T47D (cell line): ENCODE measurements around the gene C1QTNF5.

Experiments
- DNase-seq, 2 experiments: peaks; one replicate each; pipeline versions ENCODE4 v3.0.0 to v3.0.0-alpha.2; 2011 to 2012; ENCODE audit warnings: low read depth in 1 of 2, low spot score in 1 of 2
- JUND ChIP-seq: IDR thresholded peaks from 2 replicates; pipeline ENCODE4 v1.6.1; 2012; ENCODE audit warnings: low read depth
- in situ Hi-C: cut with HindIII; loops from 2 replicates; pipeline ENCODE4 v1.10.0; 2016; ENCODE audit warnings: low sequenced_read_pairs, low pct_unique_long_range_greater_than_20kb

C1QTNF5 gene

DNA sequence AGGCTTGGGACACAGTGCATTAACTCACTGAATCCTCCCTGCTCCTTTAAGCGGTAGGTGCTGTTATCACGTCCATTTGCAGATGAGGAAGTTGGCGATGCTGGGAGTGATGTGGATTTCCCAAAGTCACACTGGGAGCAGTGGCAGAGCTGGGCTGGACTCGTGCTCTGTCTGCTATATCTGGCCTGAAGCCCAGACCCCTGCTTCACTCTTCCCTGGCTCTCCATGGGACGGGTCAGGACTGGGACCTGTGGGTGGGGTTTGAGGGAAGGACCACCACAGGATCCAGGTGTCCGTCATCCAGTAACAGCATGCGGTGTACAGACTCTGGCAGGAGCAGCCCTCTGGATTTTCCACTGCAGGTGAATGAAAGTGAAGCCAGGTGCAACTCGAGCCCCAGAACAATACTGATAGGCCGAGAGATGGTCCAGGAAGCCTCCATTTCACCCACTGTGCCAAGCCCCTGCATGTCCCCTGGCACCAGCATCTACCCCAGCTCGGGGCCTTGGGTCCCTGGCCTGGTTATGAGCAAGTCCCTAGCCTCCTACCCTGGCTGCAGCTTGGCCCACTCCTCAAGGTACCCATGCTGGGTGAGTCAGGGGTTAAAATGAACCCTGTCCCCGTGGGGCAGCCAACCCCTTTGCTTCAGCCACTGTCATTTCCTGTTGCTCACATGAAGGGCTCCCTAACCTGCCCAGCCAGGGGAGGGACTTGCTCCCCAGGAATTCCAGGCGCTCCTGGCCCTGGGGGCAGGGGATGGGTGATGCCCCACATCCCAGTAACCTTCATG lies 36.6 kb upstream of the C1QTNF5 start:
- TF ChIP-seq JUND: no peak
- in situ Hi-C loops: no loop called here
- DNase-seq: peak in 1 of 2 experiments; percentile 40

DNA sequence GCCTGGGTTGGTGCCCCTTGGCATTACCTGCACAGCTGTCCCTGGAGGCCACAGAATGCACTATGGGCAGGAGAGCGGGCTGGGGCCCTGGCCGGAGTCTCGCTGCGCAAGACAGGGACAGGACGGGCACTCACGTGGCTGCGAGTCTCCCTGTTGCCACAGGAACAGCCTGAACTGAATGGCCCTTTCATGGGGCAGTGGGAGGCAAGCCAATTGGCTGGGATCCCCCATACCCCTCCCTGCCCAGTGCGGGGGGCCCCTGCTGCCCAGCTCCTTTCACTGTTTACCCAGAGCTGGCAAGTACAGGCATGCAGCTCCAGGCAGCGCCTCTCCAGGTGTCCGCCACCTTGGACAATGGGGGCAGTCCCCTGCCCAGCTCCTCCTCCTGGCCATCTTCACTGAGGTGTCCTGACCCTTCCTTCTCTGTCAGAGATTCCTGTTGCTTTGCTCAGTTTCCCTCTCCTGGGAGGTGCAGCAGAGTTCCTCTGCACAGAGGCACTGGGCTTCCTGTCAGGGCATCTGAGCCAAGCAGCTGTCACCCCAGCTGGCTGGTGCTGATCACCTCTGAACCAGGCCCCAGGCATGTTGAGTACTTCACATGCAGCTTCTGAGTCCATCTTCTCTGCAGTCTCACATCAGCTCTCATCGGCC lies 35.6 kb upstream of the C1QTNF5 start:
- TF ChIP-seq JUND: no peak
- DNase-seq: no peak
- in situ Hi-C loops: no loop called here

DNA sequence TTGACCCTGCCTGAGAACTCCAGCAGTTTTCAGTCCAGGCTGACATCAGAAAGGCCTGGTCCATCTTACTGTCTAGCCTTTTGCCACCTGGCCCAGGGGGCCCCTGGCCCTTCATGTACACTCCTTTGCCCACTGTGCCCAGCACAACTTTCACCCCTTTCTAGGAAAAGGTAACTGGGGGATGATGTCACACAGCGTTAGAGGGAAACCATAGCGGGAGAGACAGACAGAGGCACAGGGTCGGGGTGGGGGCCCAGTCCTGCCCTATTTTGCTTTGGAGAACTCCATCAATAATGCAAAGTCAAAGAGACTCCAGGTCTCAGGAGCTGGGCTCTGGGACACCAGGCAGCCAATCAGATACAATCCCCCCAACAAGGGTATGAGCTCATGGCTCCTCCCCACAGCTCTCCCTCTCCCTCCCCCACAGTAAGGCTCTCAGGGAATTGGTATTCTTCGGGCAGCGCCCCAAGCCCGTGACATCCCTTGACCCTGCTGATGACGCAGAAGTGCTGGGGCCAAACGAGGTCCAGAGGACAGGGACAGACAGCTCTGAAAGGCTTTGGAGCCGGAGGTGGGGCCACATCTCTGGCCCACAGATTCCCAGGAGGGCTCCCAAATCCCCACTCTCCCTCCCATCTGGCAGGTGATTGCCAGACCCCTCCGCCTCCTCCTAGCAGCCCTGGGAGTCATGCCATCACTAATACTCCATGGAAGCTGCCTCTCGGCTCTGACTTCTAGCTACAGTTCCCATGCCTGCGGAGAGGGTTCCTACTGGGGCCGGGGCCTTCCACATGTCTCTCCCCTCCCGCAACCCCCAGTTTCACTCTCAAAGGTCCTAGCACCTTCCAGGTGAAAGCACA lies 34.9 kb upstream of the C1QTNF5 start:
- in situ Hi-C loops: no loop called here
- DNase-seq: no peak
- no peak for TF ChIP-seq JUND

DNA sequence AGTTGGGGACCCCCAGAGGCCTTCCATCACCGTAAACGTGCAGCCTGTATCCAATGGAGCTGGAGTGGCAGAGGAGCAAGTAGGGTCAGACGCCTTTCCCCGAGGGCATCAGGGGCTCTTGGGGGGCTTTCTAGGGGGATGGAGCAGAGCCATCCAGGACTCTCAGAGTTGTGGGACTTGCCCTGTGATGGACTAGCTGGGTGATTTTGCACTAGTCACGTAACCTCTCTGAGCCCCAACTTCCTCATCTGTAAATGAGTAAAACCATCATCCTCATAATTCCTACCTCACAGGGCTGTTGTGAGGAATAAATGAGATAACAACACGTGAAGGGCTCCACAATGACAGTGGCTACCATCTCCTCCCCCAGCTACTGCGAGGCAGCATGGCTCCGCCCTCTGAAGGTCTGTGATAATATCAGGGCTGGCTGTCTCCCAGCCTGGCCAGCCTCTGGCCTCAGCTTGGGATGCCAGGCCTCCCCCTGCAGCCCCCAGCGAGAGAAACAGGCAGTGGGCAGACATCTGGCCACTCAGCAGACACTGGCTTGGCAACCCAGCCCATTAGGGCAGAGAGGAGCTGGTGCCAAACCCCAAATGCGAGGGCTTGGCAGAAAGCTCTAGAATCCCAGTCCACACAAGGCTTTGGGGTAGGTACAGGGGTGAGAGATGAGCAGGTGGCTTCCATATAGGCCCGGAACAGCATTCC lies 34.1 kb upstream of the C1QTNF5 start:
- in situ Hi-C loops: no loop called here
- no peak for DNase-seq
- no peak for TF ChIP-seq JUND

DNA sequence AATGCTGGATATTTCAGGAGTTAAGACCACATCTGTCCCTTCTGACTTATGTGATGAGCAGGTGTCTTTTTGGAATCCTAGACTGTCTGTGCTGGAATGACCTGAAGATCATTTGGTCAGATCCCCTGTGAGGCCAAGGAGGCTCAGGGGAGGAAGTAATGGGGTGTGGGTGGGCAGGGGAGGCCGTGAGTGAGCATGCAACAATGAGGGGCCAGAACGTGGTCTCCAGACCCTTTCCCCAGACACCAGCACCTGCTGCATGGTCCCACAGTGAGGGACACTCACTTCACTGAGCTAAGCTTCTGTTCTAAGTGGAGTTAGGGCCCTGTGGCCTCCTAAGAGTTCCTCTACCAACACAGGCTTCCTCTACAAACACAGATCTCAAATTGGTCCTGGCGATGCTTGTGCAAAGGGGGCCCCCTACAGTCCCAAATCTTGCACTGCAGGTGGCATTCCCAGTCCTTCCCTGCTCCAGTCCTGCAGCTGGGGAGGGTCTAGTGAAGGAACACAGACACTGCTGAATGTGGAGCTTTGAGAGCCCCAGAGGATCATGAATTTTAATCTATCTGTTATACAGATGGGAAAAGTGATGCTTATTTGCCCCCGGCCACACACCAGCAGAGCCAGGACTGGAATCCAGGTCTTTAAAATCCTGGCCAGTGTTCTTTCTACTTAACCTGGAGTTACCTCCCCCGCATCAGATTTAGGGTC lies 33.4 kb upstream of the C1QTNF5 start:
- no peak for TF ChIP-seq JUND
- DNase-seq: peak; percentile 62 to 89
- in situ Hi-C loops: no loop called here

DNA sequence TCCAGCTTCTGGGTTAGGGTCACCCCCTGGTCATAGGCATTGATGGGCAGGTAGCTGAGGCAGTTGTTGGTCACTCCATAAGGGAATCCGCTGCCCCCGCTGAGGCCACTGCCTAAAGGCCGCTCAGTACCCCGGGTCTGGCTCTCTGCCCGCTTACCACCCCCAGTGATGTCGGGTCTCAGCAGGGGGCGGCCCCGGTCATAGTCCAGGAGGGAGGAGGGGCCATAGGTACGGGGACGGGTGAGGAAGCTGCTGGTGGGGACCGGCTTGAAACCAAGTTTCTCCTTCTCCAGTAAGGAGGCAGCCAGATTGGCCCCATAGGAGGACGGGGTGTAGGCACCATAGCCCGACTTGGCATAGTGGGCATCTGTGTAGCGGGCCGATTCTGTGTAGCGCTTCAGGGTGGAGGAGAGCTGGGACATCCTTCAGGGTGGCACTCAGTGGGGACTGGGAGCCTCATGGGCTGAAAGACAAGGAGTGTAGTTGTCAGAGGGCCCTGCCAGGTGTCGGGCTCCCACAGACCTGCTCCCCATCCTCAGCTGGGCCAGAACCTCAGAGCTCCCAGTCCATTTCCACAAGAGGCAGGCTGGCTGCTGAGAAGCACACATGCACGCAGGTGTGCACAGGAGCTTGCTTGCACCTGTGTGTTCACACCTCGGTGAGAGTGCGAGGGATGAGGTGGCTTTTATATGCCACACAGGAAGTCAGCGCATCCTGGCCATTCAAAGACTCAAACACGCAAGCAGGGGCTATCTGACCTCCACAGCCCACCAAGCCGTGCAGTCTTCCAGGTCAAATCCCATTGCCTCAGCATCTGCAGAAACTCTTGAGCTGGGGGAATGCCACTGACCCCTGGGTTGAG lies 32.6 kb upstream of the C1QTNF5 start:
- no peak for TF ChIP-seq JUND
- in situ Hi-C loops: no loop called here
- DNase-seq: no peak

DNA sequence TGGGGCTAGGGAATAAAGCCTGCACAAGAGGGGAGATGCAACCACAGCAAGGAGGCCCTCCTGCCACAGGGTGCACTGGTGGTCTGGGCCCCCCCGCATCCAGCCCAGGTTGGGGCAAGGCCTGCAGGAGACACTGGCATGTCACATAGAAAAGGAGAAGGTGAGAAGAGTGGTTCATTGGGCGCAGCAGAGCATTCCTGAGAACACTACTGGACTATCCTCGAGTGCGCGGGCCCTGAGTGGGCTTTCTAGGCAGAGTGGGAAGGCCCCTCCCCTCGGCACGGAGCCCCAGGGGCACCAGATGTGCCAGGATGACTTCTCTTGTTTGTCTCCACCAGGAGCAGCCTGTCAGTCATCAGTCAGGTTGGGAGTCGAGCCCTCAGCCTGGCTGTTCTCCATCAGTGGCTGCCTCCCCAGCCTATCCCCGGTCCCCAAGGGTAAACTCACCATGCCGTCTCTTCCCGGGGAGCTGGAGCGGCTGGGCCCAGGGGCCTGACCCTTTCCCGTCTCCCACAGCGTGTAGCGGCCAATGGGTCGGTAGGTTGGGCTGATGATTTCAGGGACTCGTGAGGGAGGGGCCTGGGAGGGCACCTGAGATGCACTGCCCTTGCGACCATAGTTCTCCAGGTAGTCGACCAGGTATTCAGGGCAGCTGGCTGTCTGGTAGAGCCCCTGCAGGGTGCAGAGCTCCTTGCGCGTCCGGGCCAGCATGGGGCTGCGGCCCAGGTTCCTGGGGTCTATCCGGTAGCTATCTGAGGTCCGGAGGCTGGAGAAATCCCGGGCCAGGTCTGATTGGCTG lies 31.8 kb upstream of the C1QTNF5 start:
- in situ Hi-C loops: no loop called here
- no peak for TF ChIP-seq JUND
- DNase-seq: no peak

DNA sequence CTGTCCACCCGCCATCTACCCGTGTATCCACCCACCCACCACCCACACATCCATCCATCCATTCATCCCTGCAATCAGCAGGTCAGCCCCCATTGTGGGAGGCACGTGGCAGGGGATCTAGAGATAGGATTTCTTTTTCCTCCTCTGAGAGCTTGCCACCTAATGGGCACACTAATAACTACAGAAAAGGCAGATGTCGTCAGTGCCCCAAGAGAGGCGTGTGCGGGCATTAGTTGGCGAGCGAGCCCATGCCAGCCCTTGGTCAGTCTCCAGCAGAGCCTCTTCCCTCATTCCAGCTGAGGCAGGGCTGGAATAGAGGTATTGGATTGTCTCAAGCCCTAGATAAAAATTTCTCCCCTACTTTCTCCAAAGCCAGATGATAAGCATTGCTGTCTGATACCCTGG lies 31.1 kb upstream of the C1QTNF5 start:
- peak; percentile 48 to 58 for DNase-seq
- in situ Hi-C loops: no loop called here
- TF ChIP-seq JUND: no peak

DNA sequence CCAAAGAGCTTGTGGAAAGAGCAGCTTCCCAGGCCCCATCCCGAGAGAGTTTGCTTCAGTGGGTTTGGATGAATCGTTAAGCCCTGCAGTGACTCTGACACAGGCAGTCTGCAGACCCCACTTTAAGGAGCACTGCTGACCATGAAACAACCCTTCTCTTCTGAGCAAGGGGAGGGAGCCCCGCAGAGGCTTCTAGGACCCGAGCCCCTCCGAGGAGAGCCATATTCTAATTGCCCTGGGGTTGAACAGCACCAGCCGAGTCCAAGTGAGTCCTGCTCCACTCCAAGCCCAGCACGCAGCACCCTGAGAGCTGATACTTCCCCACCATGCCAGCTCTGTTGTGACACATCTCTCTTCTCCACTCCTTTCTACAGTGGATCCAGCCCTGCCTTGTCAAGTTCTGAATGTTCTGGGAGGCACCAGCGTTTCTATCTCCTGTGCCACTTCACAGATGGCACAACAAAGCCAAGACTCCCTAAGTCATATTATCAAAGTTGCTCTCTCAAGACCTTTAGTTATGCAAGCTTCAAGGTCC lies 30.5 kb upstream of the C1QTNF5 start:
- in situ Hi-C loops: no loop called here
- TF ChIP-seq JUND: no peak
- DNase-seq: no peak

DNA sequence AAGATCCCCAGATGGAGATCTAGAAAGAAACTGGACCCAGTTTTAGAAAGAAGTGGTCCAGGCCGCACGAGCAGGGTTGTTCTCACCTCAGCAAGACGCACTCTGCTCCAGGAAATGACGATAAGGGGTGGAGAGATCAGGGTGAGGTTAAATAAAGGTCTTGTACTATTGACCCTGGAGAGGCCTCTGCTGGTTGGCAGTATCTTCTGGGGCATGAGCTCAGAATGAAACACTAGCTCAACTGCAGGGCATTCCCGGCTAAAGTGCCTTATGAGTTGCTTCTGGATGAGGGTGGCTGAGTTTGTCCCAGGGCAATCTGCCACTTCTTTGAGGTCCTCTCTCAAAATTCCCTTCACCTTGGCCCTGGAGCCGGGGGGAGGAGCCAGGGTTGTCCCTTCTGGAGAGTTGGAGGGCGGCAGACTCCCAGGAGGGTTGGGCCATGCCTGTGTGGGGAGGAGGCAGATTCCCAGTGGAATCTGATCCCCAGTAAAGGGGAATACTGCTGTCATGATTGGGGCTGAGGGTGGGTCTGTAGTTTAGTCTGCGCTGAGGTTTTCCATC lies 29.9 kb upstream of the C1QTNF5 start:
- no peak for TF ChIP-seq JUND
- in situ Hi-C loops: no loop called here
- DNase-seq: no peak
